HG03460 (cell line): ENCODE results near the gene RNF126.

Experiments used
- ATAC-seq: cut with Tn5 transposase; IDR thresholded peaks from one replicate; pipeline ENCODE4 v1.9.1; 2021; ENCODE audit not compliant: unreplicated experiment

The RNF126 gene

DNA sequence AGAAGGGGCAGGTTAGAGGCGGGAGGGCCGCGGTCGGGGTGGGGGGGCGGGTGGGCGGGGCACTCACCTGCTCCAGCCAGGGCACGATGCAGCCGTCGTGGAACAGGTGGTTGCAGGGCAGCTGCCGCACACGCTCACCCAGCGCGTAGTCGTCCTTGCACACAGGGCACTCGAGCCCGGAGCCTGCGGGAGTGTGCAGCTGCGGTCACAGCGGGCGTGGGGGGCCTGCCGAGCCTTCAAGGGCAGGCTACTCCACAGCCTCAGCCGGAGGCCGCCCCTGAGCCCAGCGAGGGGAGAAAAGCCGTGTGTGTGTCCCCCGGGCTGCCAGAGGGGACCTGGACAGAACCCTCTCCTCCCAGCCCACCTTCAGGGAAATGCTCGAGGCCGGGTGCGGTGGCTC lies 14.7 kb downstream of the RNF126 start:
- ATAC-seq: no peak

DNA sequence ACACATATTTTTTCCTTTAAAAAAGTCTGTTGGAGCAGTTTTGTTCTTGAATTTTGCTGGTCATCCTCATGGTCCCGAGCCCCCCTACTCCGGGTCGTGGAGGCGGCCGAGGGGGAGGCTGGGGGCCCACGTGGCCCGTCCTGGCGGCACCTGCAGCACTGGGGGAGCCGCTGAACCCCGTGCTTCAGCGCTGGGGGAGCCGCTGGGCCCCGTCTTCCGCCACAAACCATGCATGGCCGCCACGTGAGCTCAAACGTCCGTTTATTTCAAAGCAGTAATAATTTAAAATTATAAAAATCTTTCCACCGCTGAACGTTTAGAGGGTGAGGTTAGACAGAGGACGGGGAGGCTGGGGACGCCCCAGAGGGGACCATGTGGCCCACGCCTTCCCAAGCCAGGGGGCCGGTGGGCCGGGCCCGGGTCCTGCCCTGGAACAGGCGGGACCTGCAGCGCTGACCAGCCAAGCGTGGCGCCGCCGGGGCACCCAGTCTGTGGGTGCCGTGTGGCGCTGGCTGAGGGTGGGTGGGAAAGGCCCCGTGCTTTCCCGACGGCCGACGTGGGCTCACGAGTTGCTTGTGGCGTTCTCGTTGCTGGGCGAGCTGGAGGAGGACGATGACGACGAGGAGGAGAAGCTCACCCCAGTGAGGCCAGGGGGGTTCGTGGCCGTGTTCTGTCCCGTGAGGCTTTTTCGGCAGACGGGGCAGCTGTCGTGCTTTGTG lies 15.3 kb downstream of the RNF126 start:
- no peak for ATAC-seq

DNA sequence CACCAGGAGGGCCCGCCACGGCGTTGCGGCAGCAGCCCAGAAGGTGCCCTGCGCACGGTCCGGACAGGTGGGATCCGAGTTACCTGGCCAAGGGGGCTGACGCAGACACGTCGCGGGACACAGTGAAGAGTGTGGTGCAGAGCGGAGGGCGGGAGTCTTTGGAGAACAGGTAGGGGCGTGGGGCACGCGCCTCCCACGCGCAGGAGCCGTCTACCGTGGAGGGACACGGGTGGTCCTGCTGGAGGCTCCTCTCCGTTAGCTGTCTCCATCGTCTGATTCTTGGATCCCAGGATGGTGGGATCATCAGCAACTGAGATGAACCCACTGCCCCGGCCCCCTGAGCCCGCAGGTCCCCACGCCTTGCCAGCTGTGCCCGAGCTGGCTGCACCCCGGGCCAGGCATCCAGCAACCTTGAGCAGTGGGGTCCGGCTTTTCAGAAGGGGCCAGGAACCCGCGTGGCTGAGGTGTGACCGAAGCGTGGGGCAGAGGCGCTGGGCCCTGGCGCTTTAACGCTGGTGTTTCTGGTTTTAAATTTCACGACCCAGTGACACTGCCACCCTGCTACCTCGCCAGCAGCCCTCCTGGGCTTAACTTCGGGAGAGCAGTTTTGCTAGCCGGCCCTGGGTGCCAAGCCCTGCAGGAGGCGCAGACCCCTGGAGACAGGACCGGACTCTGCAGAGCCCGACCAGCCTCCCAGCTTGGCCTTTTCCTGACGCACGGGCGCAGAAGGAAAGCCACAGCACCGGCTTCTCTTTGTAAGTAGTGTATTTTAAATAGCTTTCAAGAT lies 16.0 kb downstream of the RNF126 start:
- ATAC-seq: no peak

DNA sequence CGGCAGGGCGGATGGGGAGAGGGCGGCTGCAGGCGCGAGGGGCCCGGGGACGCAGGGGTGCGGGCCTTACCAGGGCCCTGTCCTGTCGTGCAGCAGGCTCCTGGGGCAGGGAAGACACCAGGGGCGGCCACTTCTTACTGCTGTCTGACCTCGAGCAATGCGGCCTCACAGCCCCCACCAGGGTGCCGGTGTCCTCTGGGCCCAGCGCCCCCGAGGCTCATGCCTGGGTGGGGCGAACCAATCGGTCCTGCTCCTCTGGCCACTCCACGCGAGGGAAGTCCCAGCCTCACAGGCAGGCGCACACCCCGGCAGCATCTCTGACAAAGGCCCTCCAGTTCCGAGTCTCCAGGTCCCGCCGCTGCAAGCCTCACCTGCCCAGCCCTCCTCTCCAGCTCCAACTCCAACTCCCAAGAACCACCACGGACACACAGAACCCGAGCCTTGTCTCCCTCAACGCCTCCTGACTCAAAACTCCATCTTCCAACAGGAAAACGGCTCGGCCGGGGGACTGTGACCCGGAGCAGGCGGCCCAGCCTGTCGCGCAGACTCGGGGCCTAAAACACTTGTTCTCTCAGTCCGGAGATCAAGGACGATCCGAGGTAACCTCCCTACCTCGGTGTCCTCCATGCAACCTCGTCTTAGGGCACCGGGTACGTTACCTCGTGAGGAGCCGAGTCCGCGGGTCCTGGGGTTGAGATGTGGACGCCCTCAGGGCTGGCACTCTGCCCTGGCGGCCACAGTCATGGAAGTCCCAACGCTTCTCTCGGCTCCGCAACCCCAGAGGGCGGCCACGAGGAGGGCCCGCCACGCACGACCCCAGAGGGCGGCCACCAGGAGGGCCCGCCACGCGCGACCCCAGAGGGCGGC lies 16.9 kb downstream of the RNF126 start:
- no peak for ATAC-seq

DNA sequence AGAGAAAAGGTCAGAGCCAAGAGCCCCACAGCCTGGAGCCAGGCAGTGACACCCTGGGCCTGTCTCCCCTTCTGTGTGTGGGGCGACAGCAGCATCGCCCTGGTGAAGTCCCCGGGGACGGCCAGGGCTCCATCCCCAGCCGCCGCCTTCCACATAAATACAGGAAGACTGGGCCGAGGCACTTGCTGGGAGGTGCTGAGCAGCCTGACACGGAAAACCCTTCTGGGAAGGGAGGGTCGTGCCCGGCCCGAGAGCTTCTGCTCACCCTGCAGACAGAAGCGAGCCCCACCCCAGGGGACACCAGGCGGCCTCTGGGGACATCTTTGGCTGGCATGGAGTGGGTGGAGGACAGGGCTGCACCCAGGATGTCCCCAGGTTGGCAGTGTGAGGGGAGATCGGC lies 18.2 kb downstream of the RNF126 start:
- ATAC-seq: no peak

DNA sequence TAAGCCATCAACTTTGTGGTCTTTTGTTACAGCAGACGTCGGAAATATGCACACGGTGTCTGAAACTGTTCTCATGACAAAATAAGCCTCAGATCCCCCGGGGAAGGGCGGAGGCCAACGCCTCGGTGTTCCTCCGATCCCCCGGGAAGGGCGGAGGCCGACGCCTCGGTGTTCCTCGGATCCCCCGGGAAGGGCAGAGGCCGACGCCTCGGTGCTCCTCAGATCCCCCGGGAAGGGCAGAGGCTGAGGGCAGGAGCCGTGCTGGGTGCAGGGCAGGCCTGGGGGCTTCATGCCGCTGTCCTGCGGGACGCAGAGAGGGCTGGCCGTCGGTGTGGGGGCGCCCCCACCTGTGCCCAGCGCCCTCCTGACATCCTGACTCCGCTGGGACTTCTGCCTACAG lies 18.7 kb downstream of the RNF126 start:
- ATAC-seq: no peak

DNA sequence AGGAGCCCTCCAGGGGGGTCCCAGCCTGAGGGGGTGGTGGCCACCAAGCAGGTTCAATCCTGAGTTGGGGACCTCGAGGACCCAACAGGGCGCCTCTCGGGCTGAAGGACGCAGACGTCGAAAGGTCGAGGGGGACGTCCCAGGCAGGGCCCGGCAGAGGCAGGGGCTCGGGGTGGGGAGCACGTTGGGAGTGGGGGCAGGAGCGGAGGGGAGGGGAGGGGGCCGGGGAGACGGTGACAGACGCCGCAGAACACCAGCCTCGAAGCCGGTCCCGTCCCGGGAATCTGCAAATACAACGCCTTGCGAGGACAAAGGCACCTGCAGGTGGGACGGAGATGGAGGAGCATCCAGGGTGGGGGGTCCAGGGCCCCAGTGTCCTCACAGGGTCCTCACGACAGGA lies 19.3 kb downstream of the RNF126 start:
- ATAC-seq: no peak

DNA sequence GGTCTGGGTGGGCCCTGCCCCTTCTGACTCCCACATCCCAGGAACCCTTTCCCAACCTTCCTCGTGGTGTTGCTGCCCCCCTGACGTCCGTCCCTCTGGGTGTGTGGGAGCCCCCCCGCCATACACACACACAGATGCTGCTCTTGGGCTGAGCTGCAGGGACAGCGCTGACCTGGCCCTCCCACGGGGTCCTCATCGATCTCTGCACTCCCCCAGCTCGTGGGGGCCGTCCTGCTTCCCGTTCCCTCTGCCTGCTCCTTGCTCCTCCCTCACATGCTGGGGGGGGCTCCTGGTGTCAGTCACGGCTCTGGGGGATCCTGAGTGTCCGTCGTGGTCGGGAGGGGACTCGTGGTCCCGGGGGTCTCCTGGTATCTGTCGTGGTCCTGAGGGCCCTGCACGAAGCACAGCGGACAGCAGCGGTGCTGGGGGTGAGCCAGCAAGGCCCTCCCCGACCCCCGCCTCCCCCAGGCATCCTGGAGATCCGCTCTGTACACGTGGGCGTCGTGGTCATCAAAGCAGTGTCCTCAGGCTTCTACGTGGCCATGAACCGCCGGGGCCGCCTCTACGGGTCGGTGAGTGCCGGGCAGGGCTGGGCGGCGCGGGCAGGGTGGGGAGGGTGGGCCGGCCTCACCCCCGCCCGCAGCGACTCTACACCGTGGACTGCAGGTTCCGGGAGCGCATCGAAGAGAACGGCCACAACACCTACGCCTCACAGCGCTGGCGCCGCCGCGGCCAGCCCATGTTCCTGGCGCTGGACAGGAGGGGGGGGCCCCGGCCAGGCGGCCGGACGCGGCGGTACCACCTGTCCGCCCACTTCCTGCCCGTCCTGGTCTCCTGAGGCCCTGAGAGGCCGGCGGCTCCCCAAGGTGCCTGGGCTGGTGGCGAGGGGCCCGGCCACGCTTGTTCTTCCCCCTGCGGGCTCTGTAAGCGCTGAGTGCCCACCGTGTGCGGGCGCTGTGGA lies 20.0 kb downstream of the RNF126 start:
- ATAC-seq: no peak

DNA sequence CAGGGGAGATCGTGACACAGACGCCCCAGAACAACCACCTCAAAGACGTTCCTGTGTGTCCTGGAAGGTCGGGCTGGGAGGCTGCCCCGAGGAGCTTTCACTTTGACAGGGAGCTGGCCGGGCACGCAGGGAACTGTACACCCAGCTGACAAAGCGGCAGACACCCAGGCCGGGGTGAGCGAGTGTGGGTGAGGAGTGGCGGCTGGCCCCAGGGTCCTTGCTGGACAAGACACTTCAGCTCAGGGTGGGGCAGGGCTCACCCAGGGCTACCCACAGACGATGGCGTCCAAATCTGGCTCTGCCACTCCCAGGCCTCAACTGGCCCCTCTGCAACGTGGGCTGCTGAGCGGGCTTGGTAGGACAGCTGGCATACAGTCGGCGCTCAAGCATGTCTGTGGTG lies 21.3 kb downstream of the RNF126 start:
- ATAC-seq: no peak

DNA sequence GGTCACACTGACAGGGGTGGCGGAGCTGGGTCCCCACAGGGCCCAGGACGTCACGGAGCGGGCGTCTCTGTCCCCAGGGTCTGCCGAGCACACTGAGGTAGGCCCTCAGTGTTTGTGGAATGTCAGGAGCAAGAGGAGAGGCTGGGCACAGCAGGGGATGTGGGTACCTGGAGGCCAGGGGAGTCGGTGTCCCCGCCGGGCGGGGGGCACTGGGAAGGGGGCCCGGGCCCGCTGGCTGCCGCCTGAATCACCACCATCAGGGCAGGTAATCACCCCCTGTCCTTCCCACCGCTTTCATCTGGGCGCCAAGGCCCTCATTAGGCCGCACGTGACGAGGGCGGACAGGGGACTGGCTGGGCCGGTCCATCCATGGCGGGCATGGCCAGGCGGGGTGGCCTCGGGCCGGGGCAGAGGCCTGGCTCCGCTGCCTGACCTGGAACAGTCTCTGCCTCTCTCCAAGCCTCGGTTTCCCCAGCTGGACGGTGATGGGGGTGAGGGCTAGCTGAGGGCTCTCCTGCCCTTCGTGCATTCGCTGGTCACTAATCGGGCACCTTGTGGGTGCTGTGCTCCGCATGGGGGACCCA lies 22.3 kb downstream of the RNF126 start:
- no peak for ATAC-seq

DNA sequence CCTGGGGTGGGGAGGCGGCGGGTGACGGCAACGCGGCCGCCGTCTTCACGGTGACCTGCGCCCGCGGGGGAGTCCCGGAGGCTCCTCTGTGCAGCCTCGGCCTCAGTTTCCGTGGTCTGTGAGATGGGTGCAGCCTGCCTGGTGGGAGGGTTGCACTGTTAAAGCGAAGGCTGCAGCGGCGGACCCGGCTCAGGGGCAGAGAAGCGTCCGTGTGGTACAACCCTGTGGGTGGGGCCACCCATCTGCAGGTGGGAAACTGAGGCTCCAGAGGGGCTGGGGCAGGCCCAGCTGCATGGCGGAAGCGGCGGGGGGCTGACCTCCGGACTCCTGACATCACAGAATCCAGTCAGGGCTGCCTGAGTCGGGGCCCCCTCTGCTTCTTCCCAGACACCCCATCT lies 22.9 kb downstream of the RNF126 start:
- ATAC-seq: no peak

DNA sequence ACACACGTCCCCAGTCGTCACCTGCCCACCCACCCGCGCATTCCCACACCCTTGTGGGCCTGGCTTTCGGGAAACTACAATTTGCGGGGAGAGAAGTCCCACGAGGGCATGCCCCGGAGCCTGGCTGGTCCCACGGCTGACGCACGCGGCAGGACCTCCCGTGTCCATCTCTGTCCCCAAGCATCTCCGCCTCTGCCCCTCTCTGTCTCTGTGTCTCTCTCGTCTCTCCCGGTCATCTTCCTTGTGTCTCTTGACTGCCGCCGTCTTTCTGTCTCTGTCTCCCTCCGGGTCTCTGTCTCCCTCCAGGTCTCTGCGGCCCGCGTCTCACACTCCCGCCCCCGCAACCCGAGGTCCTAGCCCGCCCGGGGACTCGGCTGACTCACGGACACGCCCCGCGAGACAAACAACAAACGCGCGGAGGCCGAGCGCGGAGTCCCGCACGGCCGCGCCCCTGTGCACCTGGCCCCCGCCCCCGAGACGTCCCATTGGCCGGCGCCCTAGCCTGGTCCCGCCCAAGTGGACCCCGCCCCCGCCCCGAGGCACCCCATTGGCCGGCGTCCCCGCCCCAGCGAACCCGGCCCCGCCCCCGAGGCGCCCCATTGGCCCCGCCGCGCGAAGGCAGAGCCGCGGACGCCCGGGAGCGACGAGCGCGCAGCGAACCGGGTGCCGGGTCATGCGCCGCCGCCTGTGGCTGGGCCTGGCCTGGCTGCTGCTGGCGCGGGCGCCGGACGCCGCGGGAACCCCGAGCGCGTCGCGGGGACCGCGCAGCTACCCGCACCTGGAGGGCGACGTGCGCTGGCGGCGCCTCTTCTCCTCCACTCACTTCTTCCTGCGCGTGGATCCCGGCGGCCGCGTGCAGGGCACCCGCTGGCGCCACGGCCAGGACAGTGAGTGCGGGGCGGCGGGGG lies 23.5 kb downstream of the RNF126 start, which contains the start of gene FGF22:
Gene FGF22 (plus strand): TSS at position 627 of the 908 bp plus-strand sequence. CDS start 47 bp downstream, at position 674.
- ATAC-seq: no peak

DNA sequence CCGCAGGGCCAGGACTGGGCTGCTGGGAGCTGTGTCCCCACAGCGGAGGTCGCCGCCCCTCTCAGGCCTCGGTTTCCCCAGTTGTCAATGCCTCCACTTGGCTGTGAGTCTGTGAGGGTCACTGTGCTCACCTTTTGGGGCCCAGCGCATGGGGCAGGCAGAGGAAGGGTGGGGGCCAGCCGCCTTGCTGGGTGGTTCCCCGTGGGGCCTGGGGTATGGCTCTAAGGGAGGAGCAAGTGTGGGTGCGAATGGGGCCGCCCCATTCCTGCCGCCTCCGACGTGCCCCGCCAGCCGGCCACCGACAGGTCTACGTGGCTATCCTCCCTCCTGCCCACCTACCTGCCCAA lies 24.1 kb downstream of the RNF126 start:
- no peak for ATAC-seq

DNA sequence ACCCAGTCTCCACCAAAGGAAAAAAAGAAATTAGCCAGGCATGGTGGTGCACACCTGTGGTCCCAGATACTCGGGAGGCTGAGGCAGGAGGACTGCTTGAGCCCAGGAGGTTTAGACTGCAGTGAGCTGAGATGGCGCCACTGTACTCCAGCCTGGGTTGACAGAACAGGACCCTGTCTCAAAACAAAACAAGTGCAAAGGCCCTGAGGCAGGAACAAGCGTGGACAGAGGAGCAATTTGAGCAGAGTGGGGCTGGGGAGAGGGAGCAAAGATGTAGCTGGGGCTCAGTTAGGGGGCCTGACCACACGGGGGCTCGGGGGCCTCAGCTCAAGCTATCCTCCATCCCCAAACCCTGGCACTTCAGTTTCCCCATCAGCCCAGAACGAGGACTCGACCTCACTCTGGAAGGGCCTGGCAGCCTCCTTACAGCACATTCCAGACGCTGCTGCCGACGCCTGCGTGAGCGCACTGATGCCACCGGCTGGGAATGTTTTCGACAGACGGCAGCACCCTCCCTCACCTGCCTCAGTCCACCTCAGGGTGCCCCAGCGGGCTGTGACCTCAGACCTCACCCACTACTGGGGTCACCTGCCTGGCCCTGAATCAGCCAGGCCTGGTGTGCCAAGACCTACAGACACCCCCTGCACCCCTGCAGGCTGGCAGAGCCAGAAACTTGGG lies 27.9 kb downstream of the RNF126 start:
- ATAC-seq: no peak

DNA sequence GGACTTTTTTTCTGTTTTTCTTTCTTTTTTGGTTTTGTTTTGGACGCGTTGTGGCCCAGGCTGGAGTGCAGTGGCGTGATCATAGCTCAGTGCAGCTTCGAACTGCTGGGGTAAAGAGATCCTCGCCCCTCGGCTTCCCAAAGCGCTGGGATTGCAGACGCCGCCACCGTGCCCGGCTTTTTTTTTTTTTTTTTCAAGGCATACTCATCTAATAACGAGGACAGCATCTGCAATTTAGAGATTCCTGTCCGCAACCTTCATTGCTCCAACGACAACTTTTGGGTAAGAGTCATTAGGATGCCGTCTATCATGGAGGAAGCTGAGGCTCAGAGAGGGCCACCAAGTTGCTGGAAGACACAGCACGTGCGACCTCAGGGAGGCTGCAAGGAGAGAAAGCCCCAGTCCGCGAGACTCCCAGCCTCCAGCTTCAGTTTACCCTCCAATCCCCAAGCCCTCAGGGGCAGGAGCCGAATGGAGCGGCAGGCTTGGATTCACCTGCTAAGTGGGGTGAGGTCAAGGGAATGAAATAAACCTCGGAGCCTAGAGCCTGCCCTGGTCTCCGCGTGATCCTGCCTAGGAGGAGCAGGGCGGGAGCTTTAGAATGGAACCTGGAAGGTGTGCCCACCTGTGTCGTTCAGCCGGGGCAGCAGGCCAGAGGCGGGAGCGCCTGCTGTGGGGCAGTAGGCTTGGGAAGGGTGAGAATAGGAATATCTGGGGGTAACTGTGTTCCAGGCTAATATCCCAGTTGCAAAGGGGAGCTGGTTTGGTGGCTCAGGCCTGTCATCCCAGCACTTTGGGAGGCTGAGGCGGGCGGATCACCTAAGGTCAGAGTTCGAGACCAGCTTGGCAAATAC lies 29.0 kb downstream of the RNF126 start:
- peak; percentile 4 for ATAC-seq

DNA sequence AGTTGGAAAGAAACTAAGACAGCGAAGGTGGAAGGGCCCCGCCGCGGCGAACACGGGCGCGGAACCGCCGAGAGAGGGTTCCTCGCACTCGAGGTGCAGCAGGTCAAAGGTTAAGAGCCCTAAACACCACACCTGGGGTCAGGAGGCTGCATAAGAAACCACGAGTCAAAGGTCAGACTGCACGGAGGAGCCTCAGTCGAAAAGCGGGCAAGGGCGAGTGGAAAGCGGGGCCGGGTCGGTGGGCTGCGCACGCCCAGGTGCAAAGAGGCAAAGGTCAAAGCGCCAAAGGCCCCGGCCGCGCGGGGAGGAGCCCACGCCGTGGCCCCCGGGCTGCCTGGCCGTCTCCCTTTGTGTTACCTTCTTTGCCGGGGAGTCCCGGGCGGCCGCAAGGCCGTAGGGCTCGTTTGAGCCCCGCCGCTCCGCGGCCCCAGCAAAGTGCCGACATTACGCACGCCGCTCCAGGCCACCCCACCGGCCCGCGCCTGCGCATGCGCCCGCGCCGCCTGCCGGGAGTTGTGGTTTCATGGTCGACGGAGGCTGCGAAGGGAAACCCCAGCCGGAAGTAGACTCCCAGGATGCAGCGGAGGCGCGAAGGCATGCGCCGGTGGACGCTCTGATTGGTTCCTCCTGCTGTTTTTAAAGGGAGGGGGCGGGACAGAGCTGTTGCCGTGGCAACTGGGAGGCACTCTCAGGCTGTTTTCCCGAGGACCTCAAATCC lies 29.8 kb downstream of the RNF126 start, which contains the start of gene POLRMT:
Gene POLRMT (minus strand): TSS at position 470 of the 718 bp plus-strand sequence. CDS start 25 bp downstream, at position 445.
- peak; percentile 64 for ATAC-seq

DNA sequence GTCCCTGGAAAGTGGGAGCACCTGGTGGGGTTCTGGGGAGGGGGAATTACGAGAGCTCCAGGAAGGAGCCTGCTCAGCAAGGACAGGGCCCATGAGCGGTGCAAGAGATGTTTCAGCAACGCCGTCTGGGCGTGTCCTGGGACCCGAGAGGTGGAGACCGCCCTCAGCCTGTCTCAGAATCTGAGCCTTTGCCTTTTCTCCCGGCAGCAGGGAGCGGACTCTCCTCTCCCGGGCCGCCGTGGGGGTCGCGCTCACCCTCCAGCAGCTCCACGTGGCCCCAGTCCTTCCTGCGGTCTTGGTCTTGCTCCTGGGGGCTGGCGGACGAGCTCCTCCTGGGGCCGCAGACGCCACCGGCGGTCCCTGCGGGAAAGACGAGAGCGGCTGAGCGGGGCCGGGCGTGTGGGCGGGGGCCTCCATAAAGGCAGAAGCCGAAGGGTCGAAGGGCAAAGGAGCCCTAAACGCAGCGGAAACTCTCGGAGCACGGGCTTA lies 30.4 kb downstream of the RNF126 start:
- peak; percentile 9 for ATAC-seq
